ENCODE results near the gene DHX16. TPM values are rescaled to one million over a fixed set of nuclear protein-coding genes. Genes with fewer than 3 reads are reported as not detected.

Gene DHX16
- total RNA-seq, 2 experiments from 2014 or later, result 27.1 to 37.5 TPM

DNA sequence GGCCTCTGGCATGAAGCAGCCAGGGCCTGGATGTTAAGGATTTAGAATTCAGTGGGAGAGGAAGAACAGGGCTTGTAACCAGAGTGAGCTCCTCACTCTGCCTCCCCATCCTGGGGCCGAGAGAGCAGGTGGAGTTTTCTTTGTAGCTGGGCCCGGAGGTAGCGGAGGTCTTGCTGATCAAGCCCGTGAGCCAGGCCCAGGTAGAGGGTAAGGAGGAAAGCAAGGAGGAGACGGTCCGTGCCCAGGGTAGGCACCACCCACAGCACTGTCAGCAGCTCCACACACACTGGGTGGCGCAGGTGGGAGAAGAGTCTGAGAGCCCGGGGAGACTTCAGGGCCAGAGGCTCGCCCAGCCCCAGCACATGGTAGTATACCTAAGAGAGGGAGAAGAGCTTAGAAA lies 15.8 kb upstream of the DHX16 start:
- no TSS peak for BruUV-seq (replicated peaks)
- H2AFZ ChIP-seq (ENCODE audit: low read length), result no peak overlapping the region
- H3K36me3 ChIP-seq (ENCODE audit: insufficient read depth, low read length), result peaks cover 26% of the 10 kb centered on the region
- peaks cover 5% of the 10 kb centered on the region; the same call in 1 of the 2 replicates for H4K20me1 ChIP-seq (ENCODE audit: insufficient read depth, low read length)
- intact Hi-C loops (cut with micrococcal nuclease; ENCODE audit: unreplicated experiment), result loop anchor here (1.0 to 10.0 kb wide), 4 partner anchors 9 to 806 kb away; partner anchors contain the start of genes MDC1, MICB, MRPS18B and PPP1R10
- H3K4me1 ChIP-seq (ENCODE audit: insufficient read depth, low read length, poor library complexity, severe bottlenecking), result peaks cover 38% of the 10 kb centered on the region
- peak overlapping the region; percentile 95 for H3K27ac ChIP-seq (ENCODE audit: low read depth, low read length, poor library complexity, severe bottlenecking)
- ChIA-PET POLR2A (interaction anchor here (0.7 to 6.3 kb wide), 6 partner anchors 8 to 42 kb away, joined by 3 to 71 read pairs (median 4); partner anchors contain the start of genes DHX16, MDC1 and TUBB), CTCF (ENCODE audit: unreplicated experiment) (interaction anchor here (0.7 to 1.6 kb wide), 5 partner anchors 9 to 42 kb away, joined by 3 to 5 read pairs (median 5); partner anchors contain the start of genes DHX16 and MDC1)
- H3K4me3 ChIP-seq (ENCODE audit: low read depth, low read length, poor library complexity, severe bottlenecking), result peak overlapping the region; percentile 95
- H3K9me2 ChIP-seq (ENCODE audit: insufficient read depth, low read length), result no peaks in the 10 kb centered on the region
- DNase-seq (ENCODE audit: low spot score), result peak; percentile 82
- H3K9me3 ChIP-seq (ENCODE audit: low read length), result no peaks in the 10 kb centered on the region
- TF ChIP-seq EZH2phosphoT487 (IDR thresholded peaks at IDR 0.05; ENCODE audit: borderline replicate concordance, low read depth, low read length), result no peak
- TF ChIP-seq CTCF (conservative IDR thresholded peaks at IDR 0.05; ENCODE audit: low read length), result peak; percentile 62
- H3K79me2 ChIP-seq (ENCODE audit: insufficient read depth, low read depth, low read length), result peaks cover 63% of the 10 kb centered on the region
- H3K4me2 ChIP-seq (ENCODE audit: low read length), result peak overlapping the region; percentile 99

DNA sequence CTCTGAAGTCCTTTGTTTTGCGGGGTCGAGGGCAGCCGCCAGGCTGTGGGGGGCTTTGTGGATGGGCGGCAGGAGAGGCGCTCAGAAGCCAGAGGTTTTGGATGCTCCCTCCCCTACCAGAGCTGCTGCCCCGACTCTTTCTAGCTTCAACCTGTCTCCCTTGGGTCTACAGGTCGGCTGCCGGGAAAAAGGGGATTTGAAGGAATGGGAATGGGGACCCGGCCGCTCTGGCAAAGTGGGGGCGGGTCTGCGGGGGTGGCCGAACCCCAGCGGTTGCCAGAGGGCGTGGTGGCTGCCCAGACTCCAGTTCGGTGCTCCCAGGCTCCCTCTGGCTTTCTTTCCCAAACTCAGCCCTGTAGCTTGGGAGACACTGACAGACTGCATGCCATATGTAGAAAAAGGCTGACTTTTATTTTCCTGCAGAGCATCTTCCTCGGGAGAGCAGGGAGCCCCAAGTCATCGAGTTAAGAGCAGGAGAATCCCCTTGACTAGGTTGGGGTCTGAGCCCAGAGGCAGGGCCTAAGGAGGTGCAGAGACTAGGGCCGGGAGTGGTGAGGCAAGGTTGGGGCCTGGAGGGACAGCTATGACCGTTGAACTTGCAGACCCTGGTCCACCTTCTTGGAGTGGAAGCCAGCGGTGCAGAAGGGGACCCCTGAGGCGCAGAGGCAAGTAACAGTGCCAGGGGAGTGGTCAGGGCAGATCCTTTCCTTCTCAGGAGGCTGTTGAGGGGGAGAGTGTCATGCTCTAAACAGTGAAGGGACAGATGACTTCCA lies 15.0 kb upstream of the DHX16 start:
- Histone ChIP-seq H3K9me3 (ENCODE audit: low read length) (no peaks in the 10 kb centered on the region), H3K4me3 (ENCODE audit: low read depth, low read length, poor library complexity, severe bottlenecking) (peak overlapping the region; percentile 95), H3K79me2 (ENCODE audit: insufficient read depth, low read depth, low read length) (peaks cover 70% of the 10 kb centered on the region), H3K36me3 (ENCODE audit: insufficient read depth, low read length) (peaks cover 34% of the 10 kb centered on the region), H3K27ac (ENCODE audit: low read depth, low read length, poor library complexity, severe bottlenecking) (peak overlapping the region; percentile 95), H3K4me2 (ENCODE audit: low read length) (peak overlapping the region; percentile 99), H2AFZ (ENCODE audit: low read length) (no peak overlapping the region), H3K9me2 (ENCODE audit: insufficient read depth, low read length) (no peaks in the 10 kb centered on the region), H4K20me1 (ENCODE audit: insufficient read depth, low read length) (peaks cover 5% of the 10 kb centered on the region; the same call in 1 of the 2 replicates), H3K4me1 (ENCODE audit: insufficient read depth, low read length, poor library complexity, severe bottlenecking) (peaks cover 38% of the 10 kb centered on the region)
- intact Hi-C loops (cut with micrococcal nuclease; ENCODE audit: unreplicated experiment), result loop anchor here (1.0 to 10.0 kb wide), 4 partner anchors 9 to 807 kb away; partner anchors contain the start of genes MDC1, MICB, MRPS18B and PPP1R10
- ChIA-PET POLR2A (interaction anchor here (0.5 to 6.3 kb wide), 8 partner anchors 7 to 392 kb away, joined by 3 to 71 read pairs (median 4); partner anchors contain the start of genes DHX16, MDC1 and TUBB), CTCF (ENCODE audit: unreplicated experiment) (interaction anchor here (0.7 to 1.6 kb wide), 4 partner anchors 9 to 43 kb away, joined by 3 to 5 read pairs (median 5); partner anchors contain the start of genes DHX16 and MDC1)
- TSS peak; percentile 76 for BruUV-seq (replicated peaks)
- peak; percentile 49 for DNase-seq (ENCODE audit: low spot score)
- TF ChIP-seq EZH2phosphoT487 (IDR thresholded peaks at IDR 0.05; ENCODE audit: borderline replicate concordance, low read depth, low read length) (no peak), CTCF (conservative IDR thresholded peaks at IDR 0.05; ENCODE audit: low read length) (no peak; the same call in 1 of the 2 replicates)

Measured in OCI-LY7 (cell line).